ENCODE measurements around the gene PRCD. TPM values are rescaled to one million over a fixed set of nuclear protein-coding genes. Genes with fewer than 3 reads are reported as not detected.

Gene PRCD
- polyA plus RNA-seq, 1 donor from 2014 or later: 22.5 TPM

- H3K27me3 ChIP-seq (ENCODE audit: insufficient read depth, low read depth, low read length): peaks cover 36% of the 10 kb centered on the region
- no peak overlapping the region for H3K4me2 ChIP-seq (ENCODE audit: low read length)
- TF ChIP-seq RAD21 (conservative IDR thresholded peaks at IDR 0.05) (no peak), TAF1 (IDR thresholded peaks at IDR 0.05; ENCODE audit: low read depth) (no peak), REST (IDR thresholded peaks at IDR 0.05; ENCODE audit: borderline replicate concordance) (no peak), MXI1 (conservative IDR thresholded peaks at IDR 0.05; ENCODE audit: poor library complexity, severe bottlenecking) (no peak), EP300 (conservative IDR thresholded peaks at IDR 0.05; ENCODE audit: poor library complexity, severe bottlenecking) (no peak), SMC3 (conservative IDR thresholded peaks at IDR 0.05; ENCODE audit: poor library complexity) (no peak), POLR2AphosphoS5 (IDR thresholded peaks at IDR 0.05) (no peak), EZH2 (IDR thresholded peaks at IDR 0.05; ENCODE audit: borderline replicate concordance, insufficient read depth, low read length, poor library complexity, severe bottlenecking) (no peak)
- TF ChIP-seq, protein P1, sequence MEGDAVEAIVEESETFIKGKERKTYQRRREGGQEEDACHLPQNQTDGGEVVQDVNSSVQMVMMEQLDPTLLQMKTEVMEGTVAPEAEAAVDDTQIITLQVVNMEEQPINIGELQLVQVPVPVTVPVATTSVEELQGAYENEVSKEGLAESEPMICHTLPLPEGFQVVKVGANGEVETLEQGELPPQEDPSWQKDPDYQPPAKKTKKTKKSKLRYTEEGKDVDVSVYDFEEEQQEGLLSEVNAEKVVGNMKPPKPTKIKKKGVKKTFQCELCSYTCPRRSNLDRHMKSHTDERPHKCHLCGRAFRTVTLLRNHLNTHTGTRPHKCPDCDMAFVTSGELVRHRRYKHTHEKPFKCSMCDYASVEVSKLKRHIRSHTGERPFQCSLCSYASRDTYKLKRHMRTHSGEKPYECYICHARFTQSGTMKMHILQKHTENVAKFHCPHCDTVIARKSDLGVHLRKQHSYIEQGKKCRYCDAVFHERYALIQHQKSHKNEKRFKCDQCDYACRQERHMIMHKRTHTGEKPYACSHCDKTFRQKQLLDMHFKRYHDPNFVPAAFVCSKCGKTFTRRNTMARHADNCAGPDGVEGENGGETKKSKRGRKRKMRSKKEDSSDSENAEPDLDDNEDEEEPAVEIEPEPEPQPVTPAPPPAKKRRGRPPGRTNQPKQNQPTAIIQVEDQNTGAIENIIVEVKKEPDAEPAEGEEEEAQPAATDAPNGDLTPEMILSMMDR (IDR thresholded peaks at IDR 0.05; ENCODE audit: poor library complexity, severe bottlenecking): no peak
- no peak overlapping the region for H3K27ac ChIP-seq (ENCODE audit: low read length)
- no peaks in the 10 kb centered on the region for H3K9me3 ChIP-seq (ENCODE audit: low read length)
- no peaks in the 10 kb centered on the region for H4K20me1 ChIP-seq (ENCODE audit: insufficient read depth)
- H3K9ac ChIP-seq (ENCODE audit: low read length): no peak overlapping the region
- no peaks in the 10 kb centered on the region for H3K9me2 ChIP-seq (ENCODE audit: insufficient read depth, low read length)
- no peaks in the 10 kb centered on the region for H3K36me3 ChIP-seq (ENCODE audit: insufficient read depth, low read length)
- no peak overlapping the region for H2AFZ ChIP-seq (ENCODE audit: low read depth, low read length)
- no peaks in the 10 kb centered on the region for H3K79me2 ChIP-seq (replicated peaks; ENCODE audit: insufficient read depth, low read length)
- H3F3A ChIP-seq (ENCODE audit: insufficient read depth, low read length, poor library complexity, severe bottlenecking): no peaks in the 10 kb centered on the region
- no peak overlapping the region for H3K4me3 ChIP-seq (ENCODE audit: low read length)
Observed at GRCh38 chr17:76581515-76581914, 41.7 kb downstream of the PRCD start.

DNA sequence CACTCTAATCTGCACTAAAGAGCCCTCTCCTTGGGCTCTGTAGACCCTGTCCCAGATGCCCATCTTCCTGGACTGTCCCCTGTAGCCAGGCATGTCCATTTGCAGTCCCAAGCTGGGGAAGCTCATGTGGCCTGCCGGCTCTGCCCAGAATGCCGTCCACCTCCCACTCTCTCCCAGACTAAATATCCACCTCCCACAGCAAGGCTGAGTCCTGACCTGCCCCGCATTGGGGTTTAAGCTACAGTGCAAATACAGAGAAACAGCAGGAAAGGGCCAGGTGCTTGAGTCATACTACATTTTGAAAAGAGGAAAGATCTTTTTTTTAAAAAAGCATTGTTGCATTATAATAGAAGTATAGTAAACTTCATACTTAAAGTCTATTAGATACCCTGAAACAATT lies 42.8 kb downstream of the PRCD start:
- Histone ChIP-seq H4K20me1 (ENCODE audit: insufficient read depth) (no peaks in the 10 kb centered on the region), H3F3A (ENCODE audit: insufficient read depth, low read length, poor library complexity, severe bottlenecking) (no peaks in the 10 kb centered on the region), H3K9me3 (ENCODE audit: low read length) (no peaks in the 10 kb centered on the region), H3K27me3 (ENCODE audit: insufficient read depth, low read depth, low read length) (peaks cover 46% of the 10 kb centered on the region), H3K79me2 (replicated peaks; ENCODE audit: insufficient read depth, low read length) (no peaks in the 10 kb centered on the region), H3K36me3 (ENCODE audit: insufficient read depth, low read length) (no peaks in the 10 kb centered on the region), H3K9me2 (ENCODE audit: insufficient read depth, low read length) (no peaks in the 10 kb centered on the region), H3K4me3 (ENCODE audit: low read length) (no peak overlapping the region), H3K27ac (ENCODE audit: low read length) (no peak overlapping the region), H2AFZ (ENCODE audit: low read depth, low read length) (no peak overlapping the region), H3K9ac (ENCODE audit: low read length) (no peak overlapping the region), H3K4me2 (ENCODE audit: low read length) (no peak overlapping the region)
- TF ChIP-seq, protein P1 (IDR thresholded peaks at IDR 0.05; ENCODE audit: poor library complexity, severe bottlenecking): no peak
- no peak for TF ChIP-seq EZH2 (IDR thresholded peaks at IDR 0.05; ENCODE audit: borderline replicate concordance, insufficient read depth, low read length, poor library complexity, severe bottlenecking)
